K562 (cell line): ENCODE results near the gene KBTBD3. TPM values are rescaled to one million over a fixed set of nuclear protein-coding genes. Genes with fewer than 3 reads are reported as not detected.

ENCODE experiments used
- ATAC-seq: fragments of 200-7000 bp; cut with Tn5 transposase; 3 replicates; pipeline ENCODE4 v1.9.1; 2020; ENCODE audit warnings: moderate library complexity
- BruUV-seq: library from RNA; stranded (reverse); fragments of 400-500 nt; replicated peaks from 2 replicates; lab custom pipeline; 2021; lab: Mats Ljungman, UMichigan
- CTCF ChIA-PET: fragments of 300-600 bp; formaldehyde crosslinking; extraction: SDS; loops from one replicate; lab custom pipeline; 2021; ENCODE audit warnings: low intra/inter-chr PET ratio; lab: Yijun Ruan, JAX
- POLR2A ChIA-PET: fragments of 300-600, 350-650 bp; sonication (Branson Sonifier 250); formaldehyde crosslinking; extraction: SDS; loops from one replicate; lab custom pipeline; 2021; ENCODE audit warnings: antibody characterized with exemption, inconsistent platforms; lab: Yijun Ruan, JAX
- DNase-seq, 4 experiments: peaks; one replicate each; pipeline versions ENCODE4 v3.0.0 to v3.0.0-alpha.2; 2011 to 2018; ENCODE audit warnings: low spot score in 3 of 4, mixed read lengths in 3 of 4; ENCODE audit errors: extremely low read depth in 1 of 4
- FAIRE-seq: peaks from 2 replicates; lab custom pipeline; 2011; peaks lifted over from hg19 to GRCh38; lab: Jason Lieb, UNC
- H2AFZ ChIP-seq: 2 replicates; pipeline ENCODE4 v1.6.0; 2011; ENCODE audit warnings: low read depth, low read length, control low read depth, inconsistent platforms
- H3K27ac ChIP-seq: fragments of 200-600 bp; 3 replicates; pipeline ENCODE4 v1.8.0; 2011; ENCODE audit warnings: low read depth, mild to moderate bottlenecking, control low read depth, inconsistent platforms, low read length, moderate library complexity, mixed read lengths; ENCODE audit errors: extremely low read depth
- H3K27me3 ChIP-seq, 2 experiments: fragments of 300-600 bp in 1 of 2; 2 replicates in 1 of 2; 3 replicates in 1 of 2; pipeline versions ENCODE4 v1.6.0 to v1.8.0; 2011; ENCODE audit warnings: inconsistent platforms in 2 of 2, low read length in 2 of 2, mild to moderate bottlenecking in 1 of 2, mixed read lengths in 1 of 2, moderate library complexity in 1 of 2; ENCODE audit not compliant: control insufficient read depth in 2 of 2, insufficient read depth in 2 of 2
- H3K36me3 ChIP-seq: fragments of 300-600 bp; 3 replicates; pipeline ENCODE4 v1.8.0; 2011; ENCODE audit warnings: mild to moderate bottlenecking, low read length, inconsistent platforms; ENCODE audit not compliant: control insufficient read depth, insufficient read depth
- H3K4me1 ChIP-seq, 2 experiments: fragments of 200-600 bp in 1 of 2; replicated peaks in 1 of 2; 2 replicates in 1 of 2; 3 replicates in 1 of 2; pipeline versions ENCODE4 v1.5.1 to v1.8.0; 2011; ENCODE audit warnings: inconsistent platforms in 2 of 2, low read length in 2 of 2, mild to moderate bottlenecking in 1 of 2, mixed read lengths in 1 of 2, moderate library complexity in 1 of 2; ENCODE audit not compliant: control insufficient read depth in 2 of 2, insufficient read depth in 2 of 2
- H3K4me2 ChIP-seq: 2 replicates; pipeline ENCODE4 v1.6.1; 2011; ENCODE audit warnings: low read length, control low read depth, inconsistent platforms, mixed read lengths; ENCODE audit not compliant: insufficient read depth
- H3K4me3 ChIP-seq: fragments of 200-600 bp; sonication (generic), shearing (Covaris generic); 2 replicates; pipeline ENCODE4 v1.5.1; 2016; ENCODE audit warnings: control low read depth, inconsistent platforms
- H3K79me2 ChIP-seq: fragments of 200-600 bp; 3 replicates; pipeline ENCODE4 v1.8.0; 2011; ENCODE audit warnings: low read length, inconsistent platforms; ENCODE audit not compliant: control insufficient read depth, insufficient read depth
- H3K9ac ChIP-seq, 2 experiments: 2 replicates each; pipeline versions ENCODE4 v1.6.0 to v1.6.1; 2011; ENCODE audit warnings: low read depth in 2 of 2, low read length in 2 of 2, control low read depth in 1 of 2, inconsistent platforms in 1 of 2, mild to moderate bottlenecking in 1 of 2, mixed read lengths in 1 of 2; ENCODE audit not compliant: insufficient read depth in 1 of 2
- H3K9me1 ChIP-seq: one replicate; pipeline ENCODE4 v1.6.0; 2011; ENCODE audit warnings: inconsistent platforms, mild to moderate bottlenecking, low read length, moderate library complexity; ENCODE audit not compliant: control insufficient read depth, insufficient read depth
- H3K9me3 ChIP-seq: replicated peaks from 2 replicates; pipeline ENCODE4 v1.5.1; 2011; ENCODE audit warnings: low read depth, low read length, inconsistent platforms; ENCODE audit not compliant: control insufficient read depth, insufficient read depth
- H4K20me1 ChIP-seq: replicated peaks from 2 replicates; pipeline ENCODE4 v1.6.1; 2011; ENCODE audit warnings: low read length, inconsistent platforms, mixed read lengths; ENCODE audit not compliant: control insufficient read depth, insufficient read depth
- FOXJ3 ChIP-seq: sonication (generic); formaldehyde crosslinking; IDR thresholded peaks from 2 replicates; pipeline ENCODE4 v1.4.0; 2020; ENCODE audit warnings: mild to moderate bottlenecking, missing genetic modification reagents
- HMG20A ChIP-seq: fragments of 450-650 bp; formaldehyde crosslinking; conservative IDR thresholded peaks from 2 replicates; pipeline ENCODE4 v1.4.0; 2020; ENCODE audit warnings: mild to moderate bottlenecking, mixed read lengths
- KLF13 ChIP-seq: fragments of 450-650 bp; IDR thresholded peaks from 2 replicates; pipeline ENCODE4 v1.6.1; 2016; ENCODE audit warnings: missing genetic modification characterization, low read depth, mild to moderate bottlenecking, missing compliant biosample characterization, moderate library complexity, borderline replicate concordance
- POLR2AphosphoS5 ChIP-seq: IDR thresholded peaks from 2 replicates; pipeline ENCODE4 v1.6.1; 2011; ENCODE audit warnings: mild to moderate bottlenecking, low read depth, low read length, moderate library complexity; ENCODE audit not compliant: control insufficient read depth, insufficient read depth
- ZNF274 ChIP-seq: IDR thresholded peaks from 2 replicates; pipeline ENCODE4 v1.6.1; 2011; ENCODE audit warnings: low read depth, mild to moderate bottlenecking, low read length, moderate library complexity, borderline replicate concordance
- ZNF695 ChIP-seq: fragments of 450-650 bp; formaldehyde crosslinking; IDR thresholded peaks from 2 replicates; pipeline ENCODE4 v1.4.0; 2020; ENCODE audit warnings: mild to moderate bottlenecking, moderate library complexity
- in situ Hi-C: fragments of 300-500 bp; cut with MboI; formaldehyde crosslinking; loops from 4 replicates; pipeline ENCODE4 v1.15.0; 2018; ENCODE audit warnings: inconsistent platforms, mixed read lengths
- intact Hi-C: fragments of 100-400 bp; cut with micrococcal nuclease; formaldehyde crosslinking; loops from 2 replicates; pipeline ENCODE4 v1.14.2; 2022
- polyA plus RNA-seq, 8 experiments: library from polyadenylated mRNA; depleted of rRNA in 4 of 8; stranded (reverse) in 5 of 8; unstranded in 3 of 8; fragments of >200 nt; fragmentation: Nextera tagmentation in 2 of 8; fragmentation: Illumina TruSeq in 1 of 8; extraction: Ambion mirVana in 2 of 8; extraction: Trizol in 1 of 8; gene quantifications; 2 replicates each; pipeline versions ENCODE4 v1.2.1 to v1.2.3, GENCODE V29; 2011 to 2014; ENCODE audit warnings: inconsistent platforms in 1 of 8, missing spikeins in 1 of 8
- total RNA-seq, 7 experiments: library from RNA; depleted of rRNA in 6 of 7; stranded (reverse); fragments of >200 nt in 6 of 7; fragmentation: Illumina TruSeq in 2 of 7; extraction: Trizol in 2 of 7; gene quantifications; 2 replicates each; pipeline versions ENCODE4 v1.2.1 to v1.2.3, GENCODE V29; 2011 to 2021; ENCODE audit warnings: low replicate concordance in 1 of 7
- TF ChIP-seq, protein P1 (sequence below): sonication (generic); formaldehyde crosslinking; IDR thresholded peaks from 2 replicates; pipeline ENCODE4 v1.4.0; 2020; ENCODE audit warnings: mild to moderate bottlenecking, missing genetic modification reagents
- TF ChIP-seq, protein P2 (sequence below): fragments of 250-450 bp; sonication (Bioruptor Pico); IDR thresholded peaks from 2 replicates; pipeline ENCODE4 v1.4.0; 2020; ENCODE audit warnings: mild to moderate bottlenecking, moderate library complexity
- TF ChIP-seq, protein P3 (sequence below): fragments of 150-350 bp; IDR thresholded peaks from 2 replicates; pipeline ENCODE4 v1.6.1; 2014; ENCODE audit warnings: low read depth, mild to moderate bottlenecking, low read length, borderline replicate concordance

KBTBD3 gene
- total and polyA plus RNA-seq, 9 of the 15 experiments (the other 6 are each of a cell fraction or from before 2014, with no cell fraction given): 4.2 to 31.2 (median 6.4) TPM

DNA sequence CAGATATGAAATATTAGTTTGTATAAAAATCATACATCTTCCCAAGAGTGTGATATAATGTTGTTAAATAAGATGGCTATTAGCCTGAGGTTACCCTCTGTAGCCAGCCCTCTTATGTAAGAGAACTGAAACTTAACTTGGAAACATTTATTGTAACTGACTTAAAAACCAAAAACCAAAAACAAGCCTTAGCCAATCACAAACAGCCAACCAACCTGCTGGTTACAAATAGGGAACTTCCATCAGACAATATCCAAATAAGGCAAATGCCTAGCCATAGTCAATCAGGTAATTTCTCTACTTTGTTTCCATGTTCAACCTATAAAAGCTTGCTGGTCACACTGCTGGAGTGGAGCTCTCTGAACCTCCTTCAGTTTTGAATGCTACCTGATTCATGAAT is 14.1 kb downstream of the KBTBD3 start:
- H3K36me3 ChIP-seq: no peaks in the 10 kb centered on the region
- no peaks in the 10 kb centered on the region for H3K79me2 ChIP-seq
- no peaks in the 10 kb centered on the region for H4K20me1 ChIP-seq
- H3K9me1 ChIP-seq: no peaks in the 10 kb centered on the region
- no peak overlapping the region for H3K4me3 ChIP-seq
- DNase-seq (no peak), FAIRE-seq (no peak), ATAC-seq (no peak)
- no peaks in the 10 kb centered on the region for H3K27me3 ChIP-seq
- CTCF ChIA-PET: no interaction called here
- TF ChIP-seq, protein P1, sequence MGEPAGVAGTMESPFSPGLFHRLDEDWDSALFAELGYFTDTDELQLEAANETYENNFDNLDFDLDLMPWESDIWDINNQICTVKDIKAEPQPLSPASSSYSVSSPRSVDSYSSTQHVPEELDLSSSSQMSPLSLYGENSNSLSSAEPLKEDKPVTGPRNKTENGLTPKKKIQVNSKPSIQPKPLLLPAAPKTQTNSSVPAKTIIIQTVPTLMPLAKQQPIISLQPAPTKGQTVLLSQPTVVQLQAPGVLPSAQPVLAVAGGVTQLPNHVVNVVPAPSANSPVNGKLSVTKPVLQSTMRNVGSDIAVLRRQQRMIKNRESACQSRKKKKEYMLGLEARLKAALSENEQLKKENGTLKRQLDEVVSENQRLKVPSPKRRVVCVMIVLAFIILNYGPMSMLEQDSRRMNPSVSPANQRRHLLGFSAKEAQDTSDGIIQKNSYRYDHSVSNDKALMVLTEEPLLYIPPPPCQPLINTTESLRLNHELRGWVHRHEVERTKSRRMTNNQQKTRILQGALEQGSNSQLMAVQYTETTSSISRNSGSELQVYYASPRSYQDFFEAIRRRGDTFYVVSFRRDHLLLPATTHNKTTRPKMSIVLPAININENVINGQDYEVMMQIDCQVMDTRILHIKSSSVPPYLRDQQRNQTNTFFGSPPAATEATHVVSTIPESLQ: no peak
- TF ChIP-seq FOXJ3 (no peak), HMG20A (CRISPR knock-in tag) (no peak), KLF13 (no peak), ZNF695 (no peak), POLR2AphosphoS5 (no peak), ZNF274 (no peak)
- TF ChIP-seq, protein P2, sequence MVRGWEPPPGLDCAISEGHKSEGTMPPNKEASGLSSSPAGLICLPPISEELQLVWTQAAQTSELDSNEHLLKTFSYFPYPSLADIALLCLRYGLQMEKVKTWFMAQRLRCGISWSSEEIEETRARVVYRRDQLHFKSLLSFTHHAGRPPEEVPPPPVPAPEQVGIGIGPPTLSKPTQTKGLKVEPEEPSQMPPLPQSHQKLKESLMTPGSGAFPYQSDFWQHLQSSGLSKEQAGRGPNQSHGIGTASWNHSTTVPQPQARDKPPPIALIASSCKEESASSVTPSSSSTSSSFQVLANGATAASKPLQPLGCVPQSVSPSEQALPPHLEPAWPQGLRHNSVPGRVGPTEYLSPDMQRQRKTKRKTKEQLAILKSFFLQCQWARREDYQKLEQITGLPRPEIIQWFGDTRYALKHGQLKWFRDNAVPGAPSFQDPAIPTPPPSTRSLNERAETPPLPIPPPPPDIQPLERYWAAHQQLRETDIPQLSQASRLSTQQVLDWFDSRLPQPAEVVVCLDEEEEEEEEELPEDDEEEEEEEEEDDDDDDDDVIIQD: no peak
- TF ChIP-seq, protein P3, sequence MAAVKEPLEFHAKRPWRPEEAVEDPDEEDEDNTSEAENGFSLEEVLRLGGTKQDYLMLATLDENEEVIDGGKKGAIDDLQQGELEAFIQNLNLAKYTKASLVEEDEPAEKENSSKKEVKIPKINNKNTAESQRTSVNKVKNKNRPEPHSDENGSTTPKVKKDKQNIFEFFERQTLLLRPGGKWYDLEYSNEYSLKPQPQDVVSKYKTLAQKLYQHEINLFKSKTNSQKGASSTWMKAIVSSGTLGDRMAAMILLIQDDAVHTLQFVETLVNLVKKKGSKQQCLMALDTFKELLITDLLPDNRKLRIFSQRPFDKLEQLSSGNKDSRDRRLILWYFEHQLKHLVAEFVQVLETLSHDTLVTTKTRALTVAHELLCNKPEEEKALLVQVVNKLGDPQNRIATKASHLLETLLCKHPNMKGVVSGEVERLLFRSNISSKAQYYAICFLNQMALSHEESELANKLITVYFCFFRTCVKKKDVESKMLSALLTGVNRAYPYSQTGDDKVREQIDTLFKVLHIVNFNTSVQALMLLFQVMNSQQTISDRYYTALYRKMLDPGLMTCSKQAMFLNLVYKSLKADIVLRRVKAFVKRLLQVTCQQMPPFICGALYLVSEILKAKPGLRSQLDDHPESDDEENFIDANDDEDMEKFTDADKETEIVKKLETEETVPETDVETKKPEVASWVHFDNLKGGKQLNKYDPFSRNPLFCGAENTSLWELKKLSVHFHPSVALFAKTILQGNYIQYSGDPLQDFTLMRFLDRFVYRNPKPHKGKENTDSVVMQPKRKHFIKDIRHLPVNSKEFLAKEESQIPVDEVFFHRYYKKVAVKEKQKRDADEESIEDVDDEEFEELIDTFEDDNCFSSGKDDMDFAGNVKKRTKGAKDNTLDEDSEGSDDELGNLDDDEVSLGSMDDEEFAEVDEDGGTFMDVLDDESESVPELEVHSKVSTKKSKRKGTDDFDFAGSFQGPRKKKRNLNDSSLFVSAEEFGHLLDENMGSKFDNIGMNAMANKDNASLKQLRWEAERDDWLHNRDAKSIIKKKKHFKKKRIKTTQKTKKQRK: no peak
- no TSS peak for BruUV-seq
- H3K9ac ChIP-seq: no peak overlapping the region
- no peak overlapping the region for H3K4me2 ChIP-seq
- POLR2A ChIA-PET: no interaction called here
- no peak overlapping the region for H3K27ac ChIP-seq
- no peaks in the 10 kb centered on the region for H3K9me3 ChIP-seq
- intact Hi-C loops (no loop called here), in situ Hi-C loops (no loop called here)
- no peak overlapping the region for H2AFZ ChIP-seq
- H3K4me1 ChIP-seq: no peaks in the 10 kb centered on the region
